Smooth muscle cell (in vitro differentiated cells): ENCODE data around the gene OXTR. TPM values are rescaled to one million over a fixed set of nuclear protein-coding genes. Genes with fewer than 3 reads are reported as not detected.

Experiments used
- DNase-seq: peaks from one replicate; lab custom pipeline; 2025; ENCODE audit not compliant: unreplicated experiment; lab: John Stamatoyannopoulos, UW
- H2AFZ ChIP-seq: fragments of 200-600 bp; sonication (generic); 2 replicates; pipeline ENCODE4 v1.6.0; 2016; ENCODE audit warnings: antibody characterized with exemption, low read depth, mild to moderate bottlenecking
- H3F3A ChIP-seq: fragments of 200-600 bp; sonication (generic); 2 replicates; pipeline ENCODE4 v1.6.0; 2017; ENCODE audit warnings: antibody characterized with exemption, low read depth
- H3K27ac ChIP-seq: fragments of 200-600 bp; sonication (generic); 2 replicates; pipeline ENCODE4 v1.5.1; 2016; ENCODE audit warnings: low read depth, mild to moderate bottlenecking
- H3K27me3 ChIP-seq: fragments of 200-600 bp; sonication (generic); 2 replicates; pipeline ENCODE4 v1.6.1; 2016; ENCODE audit warnings: low read depth, mild to moderate bottlenecking
- H3K36me3 ChIP-seq: fragments of 200-600 bp; sonication (generic); 2 replicates; pipeline ENCODE4 v1.5.1; 2016; ENCODE audit warnings: low read depth
- H3K4me1 ChIP-seq: fragments of 200-600 bp; sonication (generic); 2 replicates; pipeline ENCODE4 v1.5.1; 2016; ENCODE audit warnings: low read depth
- H3K4me2 ChIP-seq: fragments of 200-600 bp; sonication (generic); 2 replicates; pipeline ENCODE4 v1.6.0; 2016; ENCODE audit warnings: mild to moderate bottlenecking
- H3K4me3 ChIP-seq: fragments of 200-600 bp; sonication (generic); 2 replicates; pipeline ENCODE4 v1.5.1; 2016; ENCODE audit warnings: mild to moderate bottlenecking
- H3K79me2 ChIP-seq: fragments of 200-600 bp; sonication (generic); 2 replicates; pipeline ENCODE4 v1.6.0; 2016; ENCODE audit warnings: low read depth, mild to moderate bottlenecking
- H3K9ac ChIP-seq: fragments of 200-600 bp; sonication (generic); 2 replicates; pipeline ENCODE4 v1.6.0; 2016; ENCODE audit warnings: low read depth
- H3K9me3 ChIP-seq: fragments of 200-600 bp; sonication (generic); replicated peaks from 2 replicates; pipeline ENCODE4 v1.5.1; 2016; ENCODE audit warnings: low read depth
- H4K20me1 ChIP-seq: fragments of 200-600 bp; sonication (generic); 2 replicates; pipeline ENCODE4 v1.6.0; 2016; ENCODE audit warnings: low read depth
- WGBS: methylation state at CpG from one replicate; pipeline ENCODE4 v1.1.7; 2016; ENCODE audit warnings: low lambda C conversion rate; 5-methylcytosine and 5-hydroxymethylcytosine counted together
- polyA plus RNA-seq: library from polyadenylated mRNA; unstranded; fragments of >200 nt; fragmentation: Nextera tagmentation; extraction: Ambion mirVana; gene quantifications from 2 replicates; pipeline ENCODE4 v1.2.1, GENCODE V29; 2016
- total RNA-seq: library from RNA; depleted of rRNA; stranded (reverse); fragments of >200 nt; gene quantifications from 2 replicates; pipeline ENCODE4 v1.2.3, GENCODE V29; 2014
- TF ChIP-seq, protein P1 (sequence below): fragments of 200-600 bp; sonication (generic); IDR thresholded peaks from 2 replicates; pipeline ENCODE4 v1.5.1; 2017; ENCODE audit warnings: borderline replicate concordance, mild to moderate bottlenecking, antibody characterized with exemption; ENCODE audit not compliant: insufficient read depth, poor library complexity, severe bottlenecking

OXTR gene
- total and polyA plus RNA-seq, 2 experiments from 2014 or later = 0.54 to 1.1 TPM

DNA sequence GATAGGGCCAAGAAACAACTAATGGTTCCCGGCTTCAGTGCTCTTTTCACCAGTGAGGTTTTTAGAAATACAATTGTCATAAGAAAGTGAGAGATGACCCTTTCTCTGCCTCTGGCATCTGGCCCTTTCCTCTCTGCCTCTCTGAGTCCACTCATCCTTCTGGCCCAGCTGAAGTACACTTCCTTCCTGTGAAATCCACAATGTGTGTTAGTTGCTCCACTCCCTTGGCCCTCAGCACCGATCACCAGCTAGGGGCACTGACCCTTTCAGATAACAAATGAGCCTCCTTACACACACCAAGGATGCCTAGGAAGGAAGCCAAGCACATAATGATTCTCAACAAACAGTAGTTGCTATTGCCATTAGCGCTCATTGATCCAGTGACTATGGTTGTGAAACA lies 38.8 kb downstream of the OXTR start:
- H3K4me1 ChIP-seq = no peaks in the 10 kb centered on the region
- no peak overlapping the region for H3K4me3 ChIP-seq
- H3K79me2 ChIP-seq = no peaks in the 10 kb centered on the region
- no peaks in the 10 kb centered on the region for H3K36me3 ChIP-seq
- 87% methylated on average over 3 of the region's 3 CpGs for WGBS
- TF ChIP-seq, protein P1, sequence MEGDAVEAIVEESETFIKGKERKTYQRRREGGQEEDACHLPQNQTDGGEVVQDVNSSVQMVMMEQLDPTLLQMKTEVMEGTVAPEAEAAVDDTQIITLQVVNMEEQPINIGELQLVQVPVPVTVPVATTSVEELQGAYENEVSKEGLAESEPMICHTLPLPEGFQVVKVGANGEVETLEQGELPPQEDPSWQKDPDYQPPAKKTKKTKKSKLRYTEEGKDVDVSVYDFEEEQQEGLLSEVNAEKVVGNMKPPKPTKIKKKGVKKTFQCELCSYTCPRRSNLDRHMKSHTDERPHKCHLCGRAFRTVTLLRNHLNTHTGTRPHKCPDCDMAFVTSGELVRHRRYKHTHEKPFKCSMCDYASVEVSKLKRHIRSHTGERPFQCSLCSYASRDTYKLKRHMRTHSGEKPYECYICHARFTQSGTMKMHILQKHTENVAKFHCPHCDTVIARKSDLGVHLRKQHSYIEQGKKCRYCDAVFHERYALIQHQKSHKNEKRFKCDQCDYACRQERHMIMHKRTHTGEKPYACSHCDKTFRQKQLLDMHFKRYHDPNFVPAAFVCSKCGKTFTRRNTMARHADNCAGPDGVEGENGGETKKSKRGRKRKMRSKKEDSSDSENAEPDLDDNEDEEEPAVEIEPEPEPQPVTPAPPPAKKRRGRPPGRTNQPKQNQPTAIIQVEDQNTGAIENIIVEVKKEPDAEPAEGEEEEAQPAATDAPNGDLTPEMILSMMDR = no peak
- H3K4me2 ChIP-seq = no peak overlapping the region
- no peak overlapping the region for H2AFZ ChIP-seq
- no peaks in the 10 kb centered on the region for H3F3A ChIP-seq
- H3K9ac ChIP-seq = no peak overlapping the region
- no peaks in the 10 kb centered on the region for H3K9me3 ChIP-seq
- no peak overlapping the region for H3K27ac ChIP-seq
- DNase-seq = no peak
- H4K20me1 ChIP-seq = no peaks in the 10 kb centered on the region
- H3K27me3 ChIP-seq = no peaks in the 10 kb centered on the region

DNA sequence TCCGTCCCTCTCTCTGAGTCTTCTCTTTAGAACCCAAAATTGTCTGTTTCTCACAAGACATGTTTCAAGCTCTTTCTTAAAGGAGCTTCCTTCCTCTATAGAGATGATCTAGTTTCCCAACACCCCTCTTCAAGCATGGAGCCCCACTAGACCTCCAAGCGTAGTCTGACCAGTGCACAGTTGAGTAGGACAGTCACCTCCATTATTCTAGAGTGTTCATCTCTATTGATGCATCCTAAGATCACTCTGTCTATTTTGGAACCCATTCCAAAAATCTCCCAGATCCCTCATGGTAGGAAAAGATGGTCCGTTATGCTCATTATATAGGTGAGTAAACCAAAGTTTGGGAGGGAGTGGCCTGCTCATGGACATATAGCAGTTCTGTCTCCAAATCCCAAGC lies 39.9 kb downstream of the OXTR start:
- no peak overlapping the region for H3K27ac ChIP-seq
- no peaks in the 10 kb centered on the region for H4K20me1 ChIP-seq
- no peaks in the 10 kb centered on the region for H3K4me1 ChIP-seq
- no peaks in the 10 kb centered on the region for H3K36me3 ChIP-seq
- H3F3A ChIP-seq = no peaks in the 10 kb centered on the region
- no peaks in the 10 kb centered on the region for H3K9me3 ChIP-seq
- no peak overlapping the region for H3K9ac ChIP-seq
- TF ChIP-seq, protein P1 = no peak
- H3K4me3 ChIP-seq = no peak overlapping the region
- no peak for DNase-seq
- H3K27me3 ChIP-seq = no peaks in the 10 kb centered on the region
- WGBS = 93% methylated on average over 3 of the region's 3 CpGs
- H2AFZ ChIP-seq = no peak overlapping the region
- no peak overlapping the region for H3K4me2 ChIP-seq
- no peaks in the 10 kb centered on the region for H3K79me2 ChIP-seq

DNA sequence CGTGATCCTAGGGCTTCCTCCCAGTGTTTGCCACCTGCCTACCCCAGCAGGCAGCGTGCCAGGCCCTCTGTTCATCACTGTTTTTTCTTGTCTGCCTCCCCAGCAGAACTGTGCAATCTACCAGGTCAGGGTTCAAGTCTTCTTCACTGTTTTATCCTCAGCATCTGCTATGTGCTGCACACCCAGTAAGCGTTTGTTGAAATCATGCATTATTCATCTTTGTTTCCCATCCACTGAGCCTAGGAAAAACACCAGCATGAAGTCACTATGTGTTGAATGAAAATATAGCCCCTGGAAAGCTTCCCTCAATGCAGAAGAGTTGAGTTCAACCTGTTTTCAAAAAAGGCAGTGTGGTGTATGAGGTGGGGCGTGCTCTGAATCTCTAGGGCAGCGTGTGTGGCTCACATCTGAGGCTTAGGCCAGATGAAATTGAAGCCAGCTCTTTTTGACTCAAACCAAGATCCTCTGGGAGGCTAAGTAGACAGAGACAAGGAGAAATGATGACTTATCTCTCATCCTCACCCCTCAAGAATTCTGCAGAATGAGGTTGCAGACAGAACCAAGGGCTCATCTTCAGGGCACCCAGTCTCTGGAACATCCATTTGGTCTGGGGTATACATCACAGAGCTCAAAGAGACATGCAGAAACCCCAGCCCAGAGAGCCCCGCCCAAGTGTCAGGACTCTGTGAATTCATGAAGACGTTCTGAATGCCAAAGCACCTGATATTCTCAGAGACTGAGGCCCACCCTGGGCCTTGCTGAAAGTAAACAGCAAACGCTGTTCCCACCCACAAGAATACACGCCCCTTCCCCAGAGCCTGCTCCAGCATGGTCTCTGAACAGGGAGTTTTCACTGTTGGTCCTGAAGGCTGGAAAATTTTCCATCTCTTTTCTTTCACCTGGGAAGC lies 41.6 kb downstream of the OXTR start:
- no peaks in the 10 kb centered on the region for H3K27me3 ChIP-seq
- no peaks in the 10 kb centered on the region for H3K79me2 ChIP-seq
- no peak overlapping the region for H2AFZ ChIP-seq
- no peaks in the 10 kb centered on the region for H3K9me3 ChIP-seq
- H3K4me1 ChIP-seq = no peaks in the 10 kb centered on the region
- no peak overlapping the region for H3K4me3 ChIP-seq
- TF ChIP-seq, protein P1 = no peak
- H3K36me3 ChIP-seq = no peaks in the 10 kb centered on the region
- no peaks in the 10 kb centered on the region for H3F3A ChIP-seq
- no peak overlapping the region for H3K4me2 ChIP-seq
- H3K27ac ChIP-seq = no peak overlapping the region
- 91% methylated on average over 9 of the region's 9 CpGs for WGBS
- DNase-seq = no peak
- H4K20me1 ChIP-seq = no peaks in the 10 kb centered on the region
- no peak overlapping the region for H3K9ac ChIP-seq
